Ishikawa (cell line): ENCODE measurements around the gene CEP55.
A peak's percentile ranks its signal among the peaks of the same experiment; 100 is the strongest.

Experiments used
- CEBPB ChIP-seq: IDR thresholded peaks from 2 replicates; pipeline ENCODE4 v1.6.1; 2012
- CREB1 ChIP-seq: IDR thresholded peaks from 2 replicates; pipeline ENCODE4 v1.6.1; 2012; ENCODE audit warnings: low read depth
- EGR1 ChIP-seq: IDR thresholded peaks from 2 replicates; pipeline ENCODE4 v1.6.1; 2012
- EP300 ChIP-seq: IDR thresholded peaks from 2 replicates; pipeline ENCODE4 v1.6.1; 2012; ENCODE audit warnings: borderline replicate concordance
- FOXM1 ChIP-seq: IDR thresholded peaks from 2 replicates; pipeline ENCODE4 v1.6.1; 2012; ENCODE audit warnings: low read depth, borderline replicate concordance
- NFIC ChIP-seq: IDR thresholded peaks from 2 replicates; pipeline ENCODE4 v1.6.1; 2012
- RAD21 ChIP-seq: IDR thresholded peaks from 2 replicates; pipeline ENCODE4 v1.6.1; 2012; ENCODE audit warnings: low read depth
- TAF1 ChIP-seq: IDR thresholded peaks from 2 replicates; pipeline ENCODE4 v1.6.1; 2012; ENCODE audit warnings: low read depth, mild to moderate bottlenecking
- TCF12 ChIP-seq: IDR thresholded peaks from 2 replicates; pipeline ENCODE4 v1.6.1; 2012; ENCODE audit warnings: low read depth
- TEAD4 ChIP-seq: IDR thresholded peaks from 2 replicates; pipeline ENCODE4 v1.6.1; 2012
- USF1 ChIP-seq: IDR thresholded peaks from 2 replicates; pipeline ENCODE4 v1.6.1; 2012
- YY1 ChIP-seq: IDR thresholded peaks from 2 replicates; pipeline ENCODE4 v1.6.1; 2012; ENCODE audit warnings: low read depth
- ZBTB7A ChIP-seq: IDR thresholded peaks from 2 replicates; pipeline ENCODE4 v1.6.1; 2012; ENCODE audit warnings: low read depth
- TF ChIP-seq, protein P1 (sequence below): IDR thresholded peaks from 2 replicates; pipeline ENCODE4 v1.6.1; 2012
- TF ChIP-seq, protein P2 (sequence below): IDR thresholded peaks from 2 replicates; pipeline ENCODE4 v1.6.1; 2012; ENCODE audit warnings: low read depth, mild to moderate bottlenecking

Gene CEP55

DNA sequence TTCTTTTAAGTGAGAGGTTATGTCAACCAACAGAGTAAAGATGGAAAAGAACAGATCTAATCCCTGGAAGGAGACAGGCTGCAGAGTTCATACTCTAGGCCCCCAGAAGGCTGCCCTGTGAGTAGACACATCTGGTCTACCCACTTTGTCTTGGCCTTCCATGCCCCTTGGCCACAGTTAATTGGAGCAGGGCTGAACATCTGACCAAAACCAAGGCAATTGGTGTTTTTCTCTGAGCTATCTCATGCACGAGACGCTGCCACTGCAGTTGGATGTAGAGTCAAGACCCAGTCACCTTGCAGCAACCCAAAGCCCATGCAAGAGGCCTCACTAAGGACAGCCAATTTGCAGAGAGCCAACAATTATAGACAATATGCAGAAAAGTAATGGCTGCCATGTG is 23.3 kb upstream of the CEP55 start:
- no peak for TF ChIP-seq CREB1
- no peak for TF ChIP-seq EGR1
- TF ChIP-seq RAD21, result no peak
- TF ChIP-seq NFIC, result no peak
- TF ChIP-seq TCF12, result no peak

GRCh38 chr10:93473804-93474472 is 22.5 kb upstream of the CEP55 start:
- no peak for TF ChIP-seq TCF12

GRCh38 chr10:93475227-93475626 is 21.2 kb upstream of the CEP55 start:
- TF ChIP-seq CEBPB, result no peak
- TF ChIP-seq USF1, result peak; percentile 41; the same call in 1 of the 2 replicates

- no peak for TF ChIP-seq TAF1
- TF ChIP-seq FOXM1, result no peak
- TF ChIP-seq, protein P1, sequence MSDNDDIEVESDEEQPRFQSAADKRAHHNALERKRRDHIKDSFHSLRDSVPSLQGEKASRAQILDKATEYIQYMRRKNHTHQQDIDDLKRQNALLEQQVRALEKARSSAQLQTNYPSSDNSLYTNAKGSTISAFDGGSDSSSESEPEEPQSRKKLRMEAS, result peak; percentile 20; the same call in 1 of the 2 replicates
- TF ChIP-seq ZBTB7A, result no peak
- no peak for TF ChIP-seq USF1
- TF ChIP-seq TCF12, result peak; percentile 49; the same call in 1 of the 2 replicates
- 0 out of 2 replicates have a peak, but pooled peaks have one; percentile 35 for TF ChIP-seq EP300
- TF ChIP-seq NFIC, result 0 out of 2 replicates have a peak, but pooled peaks have one; percentile 6
Measured at GRCh38 chr10:93475871-93476270, 20.5 kb upstream of the CEP55 start.

DNA sequence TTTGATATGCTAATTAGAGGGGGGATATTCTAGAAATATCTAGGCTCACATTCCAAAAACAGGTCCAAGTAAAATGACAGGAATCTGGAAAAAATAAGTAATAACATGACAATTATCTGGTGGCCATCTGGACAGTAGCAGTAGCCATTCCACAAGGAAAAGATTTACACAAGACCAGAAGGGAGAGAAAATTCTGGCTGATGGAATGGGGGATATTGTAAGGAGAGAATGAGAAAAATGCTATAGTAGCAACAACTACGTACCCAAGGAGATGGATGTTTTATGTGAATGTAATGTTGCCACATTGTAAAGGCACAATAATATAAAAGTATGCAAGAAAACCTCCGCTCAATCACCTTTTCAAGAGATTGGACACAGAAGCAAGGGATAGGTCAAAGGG is 19.7 kb upstream of the CEP55 start:
- no peak for TF ChIP-seq FOXM1
- TF ChIP-seq TEAD4, result no peak
- TF ChIP-seq ZBTB7A, result no peak
- no peak for TF ChIP-seq EP300
- TF ChIP-seq RAD21, result no peak
- TF ChIP-seq EGR1, result no peak
- TF ChIP-seq, protein P1, result no peak
- TF ChIP-seq YY1, result no peak
- TF ChIP-seq NFIC, result no peak
- no peak for TF ChIP-seq CEBPB
- TF ChIP-seq, protein P2, sequence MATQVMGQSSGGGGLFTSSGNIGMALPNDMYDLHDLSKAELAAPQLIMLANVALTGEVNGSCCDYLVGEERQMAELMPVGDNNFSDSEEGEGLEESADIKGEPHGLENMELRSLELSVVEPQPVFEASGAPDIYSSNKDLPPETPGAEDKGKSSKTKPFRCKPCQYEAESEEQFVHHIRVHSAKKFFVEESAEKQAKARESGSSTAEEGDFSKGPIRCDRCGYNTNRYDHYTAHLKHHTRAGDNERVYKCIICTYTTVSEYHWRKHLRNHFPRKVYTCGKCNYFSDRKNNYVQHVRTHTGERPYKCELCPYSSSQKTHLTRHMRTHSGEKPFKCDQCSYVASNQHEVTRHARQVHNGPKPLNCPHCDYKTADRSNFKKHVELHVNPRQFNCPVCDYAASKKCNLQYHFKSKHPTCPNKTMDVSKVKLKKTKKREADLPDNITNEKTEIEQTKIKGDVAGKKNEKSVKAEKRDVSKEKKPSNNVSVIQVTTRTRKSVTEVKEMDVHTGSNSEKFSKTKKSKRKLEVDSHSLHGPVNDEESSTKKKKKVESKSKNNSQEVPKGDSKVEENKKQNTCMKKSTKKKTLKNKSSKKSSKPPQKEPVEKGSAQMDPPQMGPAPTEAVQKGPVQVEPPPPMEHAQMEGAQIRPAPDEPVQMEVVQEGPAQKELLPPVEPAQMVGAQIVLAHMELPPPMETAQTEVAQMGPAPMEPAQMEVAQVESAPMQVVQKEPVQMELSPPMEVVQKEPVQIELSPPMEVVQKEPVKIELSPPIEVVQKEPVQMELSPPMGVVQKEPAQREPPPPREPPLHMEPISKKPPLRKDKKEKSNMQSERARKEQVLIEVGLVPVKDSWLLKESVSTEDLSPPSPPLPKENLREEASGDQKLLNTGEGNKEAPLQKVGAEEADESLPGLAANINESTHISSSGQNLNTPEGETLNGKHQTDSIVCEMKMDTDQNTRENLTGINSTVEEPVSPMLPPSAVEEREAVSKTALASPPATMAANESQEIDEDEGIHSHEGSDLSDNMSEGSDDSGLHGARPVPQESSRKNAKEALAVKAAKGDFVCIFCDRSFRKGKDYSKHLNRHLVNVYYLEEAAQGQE, result no peak
- no peak for TF ChIP-seq CREB1
- TF ChIP-seq USF1, result no peak
- no peak for TF ChIP-seq TAF1
- TF ChIP-seq TCF12, result no peak

- no peak for TF ChIP-seq USF1
- no peak for TF ChIP-seq ZBTB7A
- TF ChIP-seq YY1, result no peak
- no peak for TF ChIP-seq CEBPB
- TF ChIP-seq, protein P2, result no peak
- TF ChIP-seq TEAD4, result no peak
- no peak for TF ChIP-seq RAD21
- TF ChIP-seq FOXM1, result no peak
- no peak for TF ChIP-seq CREB1
- TF ChIP-seq NFIC, result no peak
- no peak for TF ChIP-seq EP300
- TF ChIP-seq EGR1, result no peak
- TF ChIP-seq TCF12, result no peak
- TF ChIP-seq TAF1, result no peak
- TF ChIP-seq, protein P1, result no peak
Measured at GRCh38 chr10:93478873-93479272, 17.5 kb upstream of the CEP55 start.
